SK-N-SH (cell line): Measurements from ENCODE around the gene THEMIS. TPM values are rescaled to one million over a fixed set of nuclear protein-coding genes. Genes with fewer than 3 reads are reported as not detected.

Experiments used
- CTCF ChIA-PET: fragments of 300-600, 350-600 bp; formaldehyde crosslinking; extraction: SDS; loops from one replicate; lab custom pipeline; 2021; lab: Yijun Ruan, JAX
- POLR2A ChIA-PET: fragments of 350-600 bp; sonication (Branson Sonifier 250); formaldehyde crosslinking; extraction: SDS; loops from one replicate; lab custom pipeline; 2020; ENCODE audit warnings: antibody characterized with exemption, inconsistent platforms; lab: Yijun Ruan, JAX
- DNase-seq: peaks from one replicate; pipeline ENCODE4 v3.0.0; 2012
- H2AFZ ChIP-seq: fragments of 200-600 bp; sonication (generic); 2 replicates; pipeline ENCODE4 v1.8.1; 2016; ENCODE audit warnings: antibody characterized with exemption, mild to moderate bottlenecking, low read depth
- H3F3A ChIP-seq: fragments of 200-600 bp; sonication (generic); replicated peaks from 2 replicates; pipeline ENCODE3; 2016; ENCODE audit warnings: antibody characterized with exemption, mild to moderate bottlenecking; ENCODE audit not compliant: insufficient read depth
- H3K27ac ChIP-seq, 2 experiments: fragments of 200-500 bp in 1 of 2; fragments of 200-600 bp in 1 of 2; sonication (Bioruptor generic) in 1 of 2; sonication (generic), shearing (Covaris generic) in 1 of 2; 2 replicates each; pipeline versions ENCODE4 v1.5.1 to v1.6.1; 2014 to 2016; ENCODE audit warnings: low read depth in 2 of 2, inconsistent platforms in 1 of 2, low read length in 1 of 2, mild to moderate bottlenecking in 1 of 2, mixed read lengths in 1 of 2
- H3K27me3 ChIP-seq: fragments of 200-600 bp; sonication (generic), shearing (Covaris generic); 2 replicates; pipeline ENCODE4 v1.6.1; 2016; ENCODE audit warnings: mixed run types; ENCODE audit not compliant: insufficient read depth
- H3K36me3 ChIP-seq, 2 experiments: fragments of 200-500 bp in 1 of 2; fragments of 200-600 bp in 1 of 2; sonication (Bioruptor generic) in 1 of 2; sonication (generic) in 1 of 2; replicated peaks in 1 of 2; 2 replicates each; pipeline versions ENCODE3 to v1.5.1; 2014 to 2016; ENCODE audit warnings: low read length in 1 of 2, mild to moderate bottlenecking in 1 of 2; ENCODE audit not compliant: insufficient read depth in 2 of 2, control insufficient read depth in 1 of 2
- H3K4me1 ChIP-seq, 2 experiments: fragments of 200-500 bp in 1 of 2; fragments of 200-600 bp in 1 of 2; sonication (Bioruptor generic) in 1 of 2; sonication (generic), shearing (Covaris generic) in 1 of 2; 2 replicates each; pipeline versions ENCODE4 v1.5.1 to v1.6.1; 2014 to 2016; ENCODE audit warnings: low read depth in 1 of 2, low read length in 1 of 2, mixed run types in 1 of 2; ENCODE audit not compliant: insufficient read depth in 2 of 2, control insufficient read depth in 1 of 2
- H3K4me2 ChIP-seq: fragments of 200-600 bp; sonication (generic), shearing (Covaris generic); 2 replicates; pipeline ENCODE4 v1.6.1; 2017; ENCODE audit warnings: mixed run types
- H3K4me3 ChIP-seq, 2 experiments: fragments of 200-500 bp in 1 of 2; fragments of 200-600 bp in 1 of 2; sonication (Bioruptor generic) in 1 of 2; sonication (generic), shearing (Covaris generic) in 1 of 2; 2 replicates each; pipeline versions ENCODE4 v1.5.1 to v1.8.1; 2014 to 2016; ENCODE audit warnings: low read depth in 2 of 2, inconsistent platforms in 1 of 2, low read length in 1 of 2, mild to moderate bottlenecking in 1 of 2, mixed read lengths in 1 of 2, moderate library complexity in 1 of 2
- H3K79me2 ChIP-seq: fragments of 200-600 bp; sonication (generic); 2 replicates; pipeline ENCODE4 v1.8.1; 2017; ENCODE audit warnings: mild to moderate bottlenecking; ENCODE audit not compliant: insufficient read depth
- H3K9ac ChIP-seq: fragments of 200-600 bp; sonication (generic); 2 replicates; pipeline ENCODE4 v1.6.1; 2017; ENCODE audit warnings: mixed run types
- H3K9me2 ChIP-seq: fragments of 200-600 bp; sonication (generic); 2 replicates; pipeline ENCODE4 v1.6.1; 2017; ENCODE audit warnings: mixed run types
- H3K9me3 ChIP-seq: fragments of 200-600 bp; sonication (generic); 2 replicates; pipeline ENCODE4 v1.6.1; 2017; ENCODE audit warnings: mixed run types, mild to moderate bottlenecking, moderate library complexity
- H4K20me1 ChIP-seq: fragments of 200-600 bp; sonication (generic); 2 replicates; pipeline ENCODE4 v1.6.1; 2017; ENCODE audit warnings: mild to moderate bottlenecking, mixed run types; ENCODE audit not compliant: insufficient read depth
- EP300 ChIP-seq, 2 experiments: IDR thresholded peaks; 2 replicates each; pipeline versions ENCODE4 v1.4.0 to v1.6.1; 2012; ENCODE audit warnings: borderline replicate concordance in 1 of 2, low read depth in 1 of 2, low read length in 1 of 2
- EZH2phosphoT487 ChIP-seq: fragments of 200-600 bp; sonication (generic); IDR thresholded peaks from 2 replicates; pipeline ENCODE4 v1.6.1; 2017; ENCODE audit warnings: low read depth, mixed run types, mild to moderate bottlenecking, antibody characterized with exemption, moderate library complexity, borderline replicate concordance
- IRF3 ChIP-seq: fragments of 150-350 bp; IDR thresholded peaks from 2 replicates; pipeline ENCODE4 v1.6.1; 2016; ENCODE audit warnings: mild to moderate bottlenecking, low read depth, low read length
- JUND ChIP-seq: IDR thresholded peaks from 2 replicates; pipeline ENCODE4 v1.4.0; 2012
- MAX ChIP-seq: IDR thresholded peaks from 2 replicates; pipeline ENCODE4 v1.4.0; 2012; ENCODE audit warnings: low read depth
- MEF2A ChIP-seq: IDR thresholded peaks from 2 replicates; pipeline ENCODE4 v1.4.0; 2012; ENCODE audit warnings: low read depth, borderline replicate concordance
- RCOR1 ChIP-seq: fragments of 150-350 bp; IDR thresholded peaks from 2 replicates; pipeline ENCODE4 v1.6.1; 2017; ENCODE audit warnings: antibody characterized with exemption, low read length
- RFX5 ChIP-seq: IDR thresholded peaks from 2 replicates; pipeline ENCODE4 v1.6.1; 2012; ENCODE audit warnings: mild to moderate bottlenecking, improper control_type of control experiment, low read length
- SIN3A ChIP-seq: IDR thresholded peaks from 2 replicates; pipeline ENCODE4 v1.6.1; 2012; ENCODE audit warnings: low read depth, mild to moderate bottlenecking, low read length, moderate library complexity, borderline replicate concordance
- SMC3 ChIP-seq: IDR thresholded peaks from 2 replicates; pipeline ENCODE4 v1.6.1; 2012; ENCODE audit warnings: low read depth, low read length, improper control_type of control experiment
- TAF1 ChIP-seq: IDR thresholded peaks from 2 replicates; pipeline ENCODE4 v1.6.1; 2012; ENCODE audit warnings: low read depth, mild to moderate bottlenecking, low read length, moderate library complexity, borderline replicate concordance
- TCF12 ChIP-seq: IDR thresholded peaks from 2 replicates; pipeline ENCODE4 v1.4.0; 2012
- USF1 ChIP-seq: IDR thresholded peaks from 2 replicates; pipeline ENCODE4 v1.4.0; 2012; ENCODE audit warnings: low read depth, borderline replicate concordance
- ZBTB33 ChIP-seq: IDR thresholded peaks from 2 replicates; pipeline ENCODE4 v1.4.0; 2012; ENCODE audit warnings: low read depth, borderline replicate concordance
- WGBS: methylation state at CpG from one replicate; pipeline ENCODE4 v1.1.6; 2017; ENCODE audit warnings: low lambda C conversion rate; 5-methylcytosine and 5-hydroxymethylcytosine counted together
- polyA plus RNA-seq, 3 experiments: library from polyadenylated mRNA; depleted of rRNA; stranded (reverse); fragments of >200 nt; gene quantifications; 2 replicates each; pipeline ENCODE4 v1.2.3, GENCODE V29; 2012

The THEMIS gene
- polyA plus RNA-seq, 1 of the 3 experiments (the other 2 are of a cell fraction), result not detected

- no peak for TF ChIP-seq SIN3A
- no peak for TF ChIP-seq TAF1
- TF ChIP-seq TCF12, result no peak
- TF ChIP-seq RCOR1, result no peak
- TF ChIP-seq USF1, result no peak
- no peak for TF ChIP-seq EP300 (IDR thresholded peaks at IDR 0.05; ENCODE audit: borderline replicate concordance in 1 of 2, low read depth in 1 of 2, low read length in 1 of 2)
- TF ChIP-seq SMC3, result no peak
- TF ChIP-seq MAX, result no peak
- TF ChIP-seq RFX5, result no peak
- no peak for TF ChIP-seq MEF2A
- no peak for TF ChIP-seq JUND
- no peak for TF ChIP-seq IRF3
- TF ChIP-seq EZH2phosphoT487, result no peak
- TF ChIP-seq ZBTB33, result no peak
- H3K4me1 ChIP-seq, result no peaks in the 10 kb centered on the region
- ChIA-PET CTCF (no interaction called here), POLR2A (no interaction called here)
- no peaks in the 10 kb centered on the region for H3K36me3 ChIP-seq
- no peak overlapping the region for H3K9ac ChIP-seq
- no peak overlapping the region for H3K27ac ChIP-seq
- H3K9me2 ChIP-seq, result no peaks in the 10 kb centered on the region
- WGBS, result 49% methylated on average over 5 of the region's 5 CpGs
- H3K4me3 ChIP-seq, result no peak overlapping the region
- no peaks in the 10 kb centered on the region for H4K20me1 ChIP-seq
- H3K4me2 ChIP-seq, result no peak overlapping the region
- H2AFZ ChIP-seq, result no peak overlapping the region
- no peak for DNase-seq
- no peaks in the 10 kb centered on the region for H3K9me3 ChIP-seq
- H3F3A ChIP-seq, result no peaks in the 10 kb centered on the region
- H3K79me2 ChIP-seq, result no peaks in the 10 kb centered on the region
- H3K27me3 ChIP-seq, result no peaks in the 10 kb centered on the region
Observed at GRCh38 chr6:127813699-127814027, 87.2 kb downstream of the THEMIS start.
